ENCODE data around the gene KRT3.

The KRT3 gene

GRCh38 chr12:52745554-52745953 is 50.4 kb downstream of the KRT3 start:
- intact Hi-C loops (cut with DNase I): no loop called here
- no peak for DNase-seq

GRCh38 chr12:52744493-52745156 is 51.3 kb downstream of the KRT3 start:
- DNase-seq: no peak

GRCh38 chr12:52742822-52743457 is 53.0 kb downstream of the KRT3 start:
- DNase-seq: no peak
- intact Hi-C loops (cut with DNase I): no loop called here

More at GRCh38 chr12:52744493-52745156, 51.3 kb downstream of the KRT3 start:
- intact Hi-C loops (cut with DNase I): no loop called here

- intact Hi-C loops (cut with DNase I): no loop called here
- no peak for DNase-seq
These were observed 53.7 kb downstream of the KRT3 start for GRCh38 chr12:52742196-52742580.

GRCh38 chr12:52741375-52742195 is 54.3 kb downstream of the KRT3 start:
- DNase-seq: peak in 2 of 10 donors; percentile 21 to 23

GRCh38 chr12:52740584-52740983 is 55.3 kb downstream of the KRT3 start:
- DNase-seq: no peak
- intact Hi-C loops (cut with DNase I): no loop called here

More at GRCh38 chr12:52741375-52742195, 54.3 kb downstream of the KRT3 start:
- intact Hi-C loops (cut with DNase I): no loop called here

- no peak for DNase-seq
- intact Hi-C loops (cut with DNase I): no loop called here
These were observed 56.0 kb downstream of the KRT3 start for GRCh38 chr12:52739963-52740362.
